ENCODE results near the gene FTH1. TPM values are rescaled to one million over a fixed set of nuclear protein-coding genes. Genes with fewer than 3 reads are reported as not detected.

FTH1 gene
- total and polyA plus RNA-seq, 7 donors: 1,709 to 20,022 (median 2,375) TPM

GRCh38 chr11:61963282-61964057 lies 4.0 kb downstream of the FTH1 start:
- Histone ChIP-seq H3K9me3 (no peaks in the 10 kb centered on the region), H3K27me3 (no peaks in the 10 kb centered on the region), H3K4me1 (peaks cover 0 to 62% (median 52%) of the 10 kb centered on the region in 4 donors), H3K27ac (peak overlapping the region; percentile 99 to 100 (median 100)), H3K36me3 (peaks cover 15 to 50% (median 23%) of the 10 kb centered on the region in 4 donors), H3K4me3 (peak overlapping the region in 1 of 4 donors; percentile 97)
- peak; percentile 72 for DNase-seq
- TF ChIP-seq CTCF (IDR thresholded peaks at IDR 0.05) (no peak), EP300 (IDR thresholded peaks at IDR 0.05) (peak in 2 of 4 donors; percentile 2 to 11), POLR2AphosphoS5 (IDR thresholded peaks at IDR 0.05) (peak; percentile 3 to 34 (median 21))
- intact Hi-C loops (cut with DNase I): no loop called here
- WGBS, 2 donors: 36 to 39% methylated on average over 10 of the region's 10 CpGs

GRCh38 chr11:61963016-61963281 lies 4.5 kb downstream of the FTH1 start:
- intact Hi-C loops (cut with DNase I): no loop called here
- H3K27ac ChIP-seq: peak overlapping the region; percentile 99 to 100 (median 100)
- H3K4me3 ChIP-seq: no peak overlapping the region
- H3K9me3 ChIP-seq: no peaks in the 10 kb centered on the region
- DNase-seq: no peak
- peaks cover 0 to 57% (median 48%) of the 10 kb centered on the region in 4 donors for H3K4me1 ChIP-seq
- H3K27me3 ChIP-seq: no peaks in the 10 kb centered on the region
- peaks cover 15 to 50% (median 23%) of the 10 kb centered on the region in 4 donors for H3K36me3 ChIP-seq
- WGBS, 2 donors: 92 to 95% methylated on average over 3 of the region's 3 CpGs
- TF ChIP-seq POLR2AphosphoS5 (IDR thresholded peaks at IDR 0.05) (peak in 1 of 4 donors; percentile 3), POLR2A (IDR thresholded peaks at IDR 0.05) (no peak)

- peaks cover 0 to 57% (median 48%) of the 10 kb centered on the region in 4 donors for H3K4me1 ChIP-seq
- no peaks in the 10 kb centered on the region for H3K9me3 ChIP-seq
- H3K27me3 ChIP-seq: no peaks in the 10 kb centered on the region
- peaks cover 15 to 50% (median 23%) of the 10 kb centered on the region in 4 donors for H3K36me3 ChIP-seq
- TF ChIP-seq POLR2AphosphoS5 (IDR thresholded peaks at IDR 0.05): peak in 2 of 4 donors; percentile 5 to 46
- TF ChIP-seq EP300 (IDR thresholded peaks at IDR 0.05): no peak
- no peak for TF ChIP-seq POLR2A (IDR thresholded peaks at IDR 0.05)
- TF ChIP-seq CTCF (IDR thresholded peaks at IDR 0.05): no peak
- WGBS, 2 donors: 85 to 90% methylated on average over 12 of the region's 12 CpGs
- intact Hi-C loops (cut with DNase I): no loop called here
- peak overlapping the region; percentile 99 to 100 (median 100) for H3K27ac ChIP-seq
- no peak for DNase-seq
- H3K4me3 ChIP-seq: no peak overlapping the region
Observed at GRCh38 chr11:61962213-61963015, 5.0 kb downstream of the FTH1 start.

- no peak overlapping the region for H3K4me3 ChIP-seq
- no peaks in the 10 kb centered on the region for H3K27me3 ChIP-seq
- H3K36me3 ChIP-seq: peaks cover 15 to 50% (median 23%) of the 10 kb centered on the region in 4 donors
- WGBS, 2 donors: 78 to 87% methylated on average over 8 of the region's 8 CpGs
- H3K9me3 ChIP-seq: no peaks in the 10 kb centered on the region
- peak overlapping the region; percentile 99 to 100 (median 100) for H3K27ac ChIP-seq
- TF ChIP-seq CTCF (IDR thresholded peaks at IDR 0.05): no peak
- TF ChIP-seq POLR2A (IDR thresholded peaks at IDR 0.05): no peak
- TF ChIP-seq POLR2AphosphoS5 (IDR thresholded peaks at IDR 0.05): peak in 2 of 4 donors; percentile 34 to 43
- peak in 1 of 4 donors; percentile 49 for TF ChIP-seq EP300 (IDR thresholded peaks at IDR 0.05)
- DNase-seq: peak; percentile 87
- H3K4me1 ChIP-seq: peaks cover 0 to 57% (median 48%) of the 10 kb centered on the region in 4 donors
- intact Hi-C loops (cut with DNase I): no loop called here
Observed at GRCh38 chr11:61961570-61962212, 5.7 kb downstream of the FTH1 start.

Data from sigmoid colon (tissue), 7 donors.